ENCODE measurements around the gene ISCU. TPM values are rescaled to one million over a fixed set of nuclear protein-coding genes. Genes with fewer than 3 reads are reported as not detected.

The ISCU gene
- total and polyA plus RNA-seq, 4 donors, result 86.2 to 132 (median 94.3) TPM

- DNase-seq (peak in 2 of 3 donors; percentile 68 to 69), ATAC-seq (ENCODE audit: insufficient read depth, low FRiP score) (no peak)
- peaks cover 0 to 8% (median 0%) of the 10 kb centered on the region in 5 donors for H3K4me1 ChIP-seq (ENCODE audit: control insufficient read depth in 5 of 5, insufficient read depth in 5 of 5, low read length in 5 of 5)
- H3K9me3 ChIP-seq (ENCODE audit: control insufficient read depth in 4 of 4, insufficient read depth in 3 of 4, low read length in 3 of 4), result no peaks in the 10 kb centered on the region
- H3K9ac ChIP-seq (ENCODE audit: insufficient read depth in 1 of 2, low read length in 2 of 2), result no peak overlapping the region
- H3K36me3 ChIP-seq (ENCODE audit: control insufficient read depth in 4 of 4, insufficient read depth in 4 of 4, low read length in 4 of 4), result peaks cover 15 to 28% (median 27%) of the 10 kb centered on the region in 4 donors
- no peak overlapping the region for H3K27ac ChIP-seq (ENCODE audit: low read depth in 1 of 2, low read length in 1 of 2)
- peak; percentile 6 for TF ChIP-seq CTCF (IDR thresholded peaks at IDR 0.05; ENCODE audit: control extremely low read depth, extremely low read depth)
- no peak overlapping the region for H3K4me3 ChIP-seq
- WGBS, 2 donors, result 61 to 63% methylated on average over 3 of the region's 3 CpGs
- H3K27me3 ChIP-seq (ENCODE audit: control insufficient read depth in 3 of 3, insufficient read depth in 3 of 3, low read length in 2 of 3), result no peaks in the 10 kb centered on the region
Measured at GRCh38 chr12:108570743-108571608, 8.6 kb downstream of the ISCU start.

GRCh38 chr12:108571609-108572165 is 9.3 kb downstream of the ISCU start:
- no peak overlapping the region for H3K9ac ChIP-seq (ENCODE audit: insufficient read depth in 1 of 2, low read length in 2 of 2)
- ATAC-seq (ENCODE audit: insufficient read depth, low FRiP score) (no peak), DNase-seq (peak; percentile 27 to 54 (median 48))
- WGBS, 2 donors, result 84 to 89% methylated on average over 8 of the region's 8 CpGs
- no peak for TF ChIP-seq CTCF (IDR thresholded peaks at IDR 0.05; ENCODE audit: control extremely low read depth, extremely low read depth)
- H3K4me1 ChIP-seq (ENCODE audit: control insufficient read depth in 5 of 5, insufficient read depth in 5 of 5, low read length in 5 of 5), result peaks cover 0 to 15% (median 6%) of the 10 kb centered on the region in 5 donors
- no peaks in the 10 kb centered on the region for H3K9me3 ChIP-seq (ENCODE audit: control insufficient read depth in 4 of 4, insufficient read depth in 3 of 4, low read length in 3 of 4)
- no peak overlapping the region for H3K4me3 ChIP-seq
- no peak overlapping the region for H3K27ac ChIP-seq (ENCODE audit: low read depth in 1 of 2, low read length in 1 of 2)
- no peaks in the 10 kb centered on the region for H3K27me3 ChIP-seq (ENCODE audit: control insufficient read depth in 3 of 3, insufficient read depth in 3 of 3, low read length in 2 of 3)
- peaks cover 8 to 26% (median 20%) of the 10 kb centered on the region in 4 donors for H3K36me3 ChIP-seq (ENCODE audit: control insufficient read depth in 4 of 4, insufficient read depth in 4 of 4, low read length in 4 of 4)

GRCh38 chr12:108572166-108572790 is 9.9 kb downstream of the ISCU start:
- Histone ChIP-seq H3K9me3 (ENCODE audit: control insufficient read depth in 4 of 4, insufficient read depth in 3 of 4, low read length in 3 of 4) (no peaks in the 10 kb centered on the region), H3K27ac (ENCODE audit: low read depth in 1 of 2, low read length in 1 of 2) (no peak overlapping the region), H3K4me3 (no peak overlapping the region), H3K36me3 (ENCODE audit: control insufficient read depth in 4 of 4, insufficient read depth in 4 of 4, low read length in 4 of 4) (peaks cover 8 to 20% (median 15%) of the 10 kb centered on the region in 4 donors), H3K27me3 (ENCODE audit: control insufficient read depth in 3 of 3, insufficient read depth in 3 of 3, low read length in 2 of 3) (no peaks in the 10 kb centered on the region), H3K4me1 (ENCODE audit: control insufficient read depth in 5 of 5, insufficient read depth in 5 of 5, low read length in 5 of 5) (peaks cover 0 to 20% (median 7%) of the 10 kb centered on the region in 5 donors), H3K9ac (ENCODE audit: insufficient read depth in 1 of 2, low read length in 2 of 2) (no peak overlapping the region)
- no peak for ATAC-seq (ENCODE audit: insufficient read depth, low FRiP score)
- 84 to 88% methylated on average over 8 of the region's 8 CpGs for WGBS, 2 donors
- TF ChIP-seq CTCF (IDR thresholded peaks at IDR 0.05; ENCODE audit: control extremely low read depth, extremely low read depth), result no peak
- DNase-seq, result no peak

Measured in lung (tissue), 12 donors.